ENCODE results near the gene GRID2.
"Not testable (repeated sequence)": the region's sequence is repeated elsewhere in the genome, so short reads cannot be mapped to it uniquely, and the experiment has no call there.

DNA sequence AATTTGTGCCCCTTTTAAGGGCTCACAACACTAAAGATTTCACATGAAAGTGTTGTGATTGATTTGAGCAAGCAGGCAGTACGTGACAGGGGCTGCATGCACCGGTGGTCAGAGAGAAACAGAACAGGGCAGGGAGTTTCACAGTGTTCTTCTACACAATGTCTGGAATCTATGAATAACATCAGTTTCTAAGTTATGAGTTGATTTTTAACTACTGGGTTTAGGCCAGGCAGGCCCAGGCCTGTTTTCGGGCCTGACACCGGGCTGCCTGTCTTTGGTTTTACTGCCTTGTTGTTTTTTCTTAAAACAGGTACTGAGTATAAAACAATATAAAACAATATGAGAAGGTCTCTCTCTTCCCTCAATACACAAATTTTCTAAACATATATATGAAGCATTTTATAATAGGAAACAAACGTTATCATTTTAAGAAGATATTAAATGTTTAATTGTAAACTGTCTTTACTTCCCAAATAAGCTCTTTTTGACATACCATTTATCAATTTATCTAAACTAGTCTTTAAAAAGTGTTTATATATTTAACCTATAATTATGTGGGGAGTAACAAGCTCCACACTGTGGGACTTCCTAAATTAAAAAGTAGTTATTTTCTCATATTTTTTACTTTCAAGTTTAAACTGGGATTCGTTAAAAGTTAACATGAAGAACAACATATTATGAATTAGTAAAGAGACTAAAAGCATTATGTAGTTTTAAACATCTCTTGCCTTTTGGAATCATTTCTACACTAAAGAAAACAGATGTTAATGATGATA is 997.2 kb downstream of the GRID2 start:
- TF ChIP-seq, protein P1, sequence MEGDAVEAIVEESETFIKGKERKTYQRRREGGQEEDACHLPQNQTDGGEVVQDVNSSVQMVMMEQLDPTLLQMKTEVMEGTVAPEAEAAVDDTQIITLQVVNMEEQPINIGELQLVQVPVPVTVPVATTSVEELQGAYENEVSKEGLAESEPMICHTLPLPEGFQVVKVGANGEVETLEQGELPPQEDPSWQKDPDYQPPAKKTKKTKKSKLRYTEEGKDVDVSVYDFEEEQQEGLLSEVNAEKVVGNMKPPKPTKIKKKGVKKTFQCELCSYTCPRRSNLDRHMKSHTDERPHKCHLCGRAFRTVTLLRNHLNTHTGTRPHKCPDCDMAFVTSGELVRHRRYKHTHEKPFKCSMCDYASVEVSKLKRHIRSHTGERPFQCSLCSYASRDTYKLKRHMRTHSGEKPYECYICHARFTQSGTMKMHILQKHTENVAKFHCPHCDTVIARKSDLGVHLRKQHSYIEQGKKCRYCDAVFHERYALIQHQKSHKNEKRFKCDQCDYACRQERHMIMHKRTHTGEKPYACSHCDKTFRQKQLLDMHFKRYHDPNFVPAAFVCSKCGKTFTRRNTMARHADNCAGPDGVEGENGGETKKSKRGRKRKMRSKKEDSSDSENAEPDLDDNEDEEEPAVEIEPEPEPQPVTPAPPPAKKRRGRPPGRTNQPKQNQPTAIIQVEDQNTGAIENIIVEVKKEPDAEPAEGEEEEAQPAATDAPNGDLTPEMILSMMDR (conservative IDR thresholded peaks at IDR 0.05; ENCODE audit: low read depth, low read length), result not testable (repeated sequence)
- not testable (repeated sequence) for TF ChIP-seq POLR2A (IDR thresholded peaks at IDR 0.05; ENCODE audit: low read depth, low read length); MAFK (IDR thresholded peaks at IDR 0.05; ENCODE audit: low read depth, low read length); RFX5 (IDR thresholded peaks at IDR 0.05; ENCODE audit: low read depth, low read length); RAD21 (IDR thresholded peaks at IDR 0.05; ENCODE audit: low read length); RCOR1 (IDR thresholded peaks at IDR 0.05; ENCODE audit: insufficient replicate concordance, low read length); CHD1 (IDR thresholded peaks at IDR 0.05; ENCODE audit: low read depth, low read length); CEBPB (IDR thresholded peaks at IDR 0.05; ENCODE audit: low read depth, low read length); MAZ (IDR thresholded peaks at IDR 0.05; ENCODE audit: borderline replicate concordance, low read depth, low read length); NFE2L2 (IDR thresholded peaks at IDR 0.05; ENCODE audit: low read depth, low read length); FOS (IDR thresholded peaks at IDR 0.05; ENCODE audit: low read depth, low read length)
- TF ChIP-seq, protein P2, sequence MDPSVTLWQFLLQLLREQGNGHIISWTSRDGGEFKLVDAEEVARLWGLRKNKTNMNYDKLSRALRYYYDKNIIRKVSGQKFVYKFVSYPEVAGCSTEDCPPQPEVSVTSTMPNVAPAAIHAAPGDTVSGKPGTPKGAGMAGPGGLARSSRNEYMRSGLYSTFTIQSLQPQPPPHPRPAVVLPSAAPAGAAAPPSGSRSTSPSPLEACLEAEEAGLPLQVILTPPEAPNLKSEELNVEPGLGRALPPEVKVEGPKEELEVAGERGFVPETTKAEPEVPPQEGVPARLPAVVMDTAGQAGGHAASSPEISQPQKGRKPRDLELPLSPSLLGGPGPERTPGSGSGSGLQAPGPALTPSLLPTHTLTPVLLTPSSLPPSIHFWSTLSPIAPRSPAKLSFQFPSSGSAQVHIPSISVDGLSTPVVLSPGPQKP (IDR thresholded peaks at IDR 0.05; ENCODE audit: borderline replicate concordance, low read depth, low read length), result not testable (repeated sequence)
- TF ChIP-seq, protein P3, sequence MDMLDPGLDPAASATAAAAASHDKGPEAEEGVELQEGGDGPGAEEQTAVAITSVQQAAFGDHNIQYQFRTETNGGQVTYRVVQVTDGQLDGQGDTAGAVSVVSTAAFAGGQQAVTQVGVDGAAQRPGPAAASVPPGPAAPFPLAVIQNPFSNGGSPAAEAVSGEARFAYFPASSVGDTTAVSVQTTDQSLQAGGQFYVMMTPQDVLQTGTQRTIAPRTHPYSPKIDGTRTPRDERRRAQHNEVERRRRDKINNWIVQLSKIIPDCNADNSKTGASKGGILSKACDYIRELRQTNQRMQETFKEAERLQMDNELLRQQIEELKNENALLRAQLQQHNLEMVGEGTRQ (IDR thresholded peaks at IDR 0.05; ENCODE audit: low read depth, low read length), result not testable (repeated sequence)
